ENCODE measurements around the gene PIK3C2G.
"Not testable (repeated sequence)": the region's sequence is repeated elsewhere in the genome, so short reads cannot be mapped to it uniquely, and the experiment has no call there.

Gene PIK3C2G

GRCh38 chr12:18261273-18261672 is at the start of gene PIK3C2G:
TSS of gene PIK3C2G (plus strand) at chr12:18261518. CDS start at chr12:18282082, 20,564 bp downstream.
- H3K9me3 Mint-ChIP-seq: peaks cover 9 to 11% of the 10 kb centered on the region in 2 donors

GRCh38 chr12:18217966-18218365 is 43.4 kb upstream of the PIK3C2G start:
- no peak overlapping the region for H3K27ac Mint-ChIP-seq
- DNase-seq (no peak), ATAC-seq (no peak)
- no peak overlapping the region for H3K4me3 Mint-ChIP-seq
- peaks cover 0 to 4% of the 10 kb centered on the region in 2 donors for H3K9me3 Mint-ChIP-seq
- no peaks in the 10 kb centered on the region for H3K4me1 Mint-ChIP-seq
- H3K27me3 Mint-ChIP-seq: no peaks in the 10 kb centered on the region

More at GRCh38 chr12:18261273-18261672, at the start of gene PIK3C2G:
- Mint-ChIP-seq H3K27me3 (no peaks in the 10 kb centered on the region), H3K4me3 (no peak within 1 kb of the TSS), H3K27ac (no peak within 1 kb of the TSS), H3K4me1 (no peaks in the 10 kb centered on the region)
- no peak for DNase-seq
- ATAC-seq: no peak

- no peak overlapping the region for H3K27ac Mint-ChIP-seq
- no peaks in the 10 kb centered on the region for H3K9me3 Mint-ChIP-seq
- ATAC-seq: no peak
- DNase-seq: no peak
- H3K27me3 Mint-ChIP-seq: no peaks in the 10 kb centered on the region
- no peak overlapping the region for H3K4me3 Mint-ChIP-seq
- H3K4me1 Mint-ChIP-seq: no peaks in the 10 kb centered on the region
Observed at GRCh38 chr12:18221726-18222125, 39.6 kb upstream of the PIK3C2G start.

- no peaks in the 10 kb centered on the region for H3K4me1 Mint-ChIP-seq
- no peak overlapping the region for H3K4me3 Mint-ChIP-seq
- no peaks in the 10 kb centered on the region for H3K27me3 Mint-ChIP-seq
- H3K9me3 Mint-ChIP-seq: no peaks in the 10 kb centered on the region
- ATAC-seq: no peak
- H3K27ac Mint-ChIP-seq: no peak overlapping the region
- no peak for DNase-seq
Observed at GRCh38 chr12:18222699-18223098, 38.6 kb upstream of the PIK3C2G start.

GRCh38 chr12:18224745-18225144 is 36.6 kb upstream of the PIK3C2G start:
- ATAC-seq (no peak), DNase-seq (no peak)
- H3K4me1 Mint-ChIP-seq: no peaks in the 10 kb centered on the region
- H3K9me3 Mint-ChIP-seq: no peaks in the 10 kb centered on the region
- H3K27me3 Mint-ChIP-seq: no peaks in the 10 kb centered on the region
- H3K27ac Mint-ChIP-seq: no peak overlapping the region
- H3K4me3 Mint-ChIP-seq: no peak overlapping the region

GRCh38 chr12:18239526-18239925 is 21.8 kb upstream of the PIK3C2G start:
- H3K9me3 Mint-ChIP-seq: peaks cover 7 to 22% of the 10 kb centered on the region in 2 donors
- H3K4me1 Mint-ChIP-seq: no peaks in the 10 kb centered on the region
- no peaks in the 10 kb centered on the region for H3K27me3 Mint-ChIP-seq
- no peak for ATAC-seq
- H3K4me3 Mint-ChIP-seq: no peak overlapping the region
- H3K27ac Mint-ChIP-seq: no peak overlapping the region
- DNase-seq: no peak

- no peak overlapping the region for H3K4me3 Mint-ChIP-seq
- no peaks in the 10 kb centered on the region for H3K27me3 Mint-ChIP-seq
- H3K4me1 Mint-ChIP-seq: no peaks in the 10 kb centered on the region
- no peak for DNase-seq
- ATAC-seq: no peak
- peaks cover 0 to 5% of the 10 kb centered on the region in 2 donors for H3K9me3 Mint-ChIP-seq
- no peak overlapping the region for H3K27ac Mint-ChIP-seq
Observed at GRCh38 chr12:18242380-18243089, 18.8 kb upstream of the PIK3C2G start.

GRCh38 chr12:18243238-18243637 is 18.1 kb upstream of the PIK3C2G start:
- no peak overlapping the region for H3K27ac Mint-ChIP-seq
- no peak overlapping the region for H3K4me3 Mint-ChIP-seq
- DNase-seq (no peak), ATAC-seq (no peak)
- H3K9me3 Mint-ChIP-seq: no peaks in the 10 kb centered on the region
- no peaks in the 10 kb centered on the region for H3K4me1 Mint-ChIP-seq
- no peaks in the 10 kb centered on the region for H3K27me3 Mint-ChIP-seq

- Mint-ChIP-seq H3K27me3 (no peaks in the 10 kb centered on the region), H3K9me3 (no peaks in the 10 kb centered on the region), H3K4me3 (no peak overlapping the region), H3K27ac (no peak overlapping the region), H3K4me1 (no peaks in the 10 kb centered on the region)
- DNase-seq (no peak), ATAC-seq (no peak)
Observed at GRCh38 chr12:18246066-18246465, 15.3 kb upstream of the PIK3C2G start.

- DNase-seq (no peak), ATAC-seq (no peak)
- H3K27me3 Mint-ChIP-seq: no peaks in the 10 kb centered on the region
- no peak overlapping the region for H3K4me3 Mint-ChIP-seq
- no peaks in the 10 kb centered on the region for H3K4me1 Mint-ChIP-seq
- H3K27ac Mint-ChIP-seq: no peak overlapping the region
- H3K9me3 Mint-ChIP-seq: no peaks in the 10 kb centered on the region
Observed at GRCh38 chr12:18250313-18250916, 10.9 kb upstream of the PIK3C2G start.

- H3K4me1 Mint-ChIP-seq: no peaks in the 10 kb centered on the region
- peaks cover 9 to 11% of the 10 kb centered on the region in 2 donors for H3K9me3 Mint-ChIP-seq
- ATAC-seq (no peak), DNase-seq (no peak)
- H3K4me3 Mint-ChIP-seq: no peak overlapping the region
- no peak overlapping the region for H3K27ac Mint-ChIP-seq
- H3K27me3 Mint-ChIP-seq: no peaks in the 10 kb centered on the region
Observed at GRCh38 chr12:18254081-18254480, 7.2 kb upstream of the PIK3C2G start.

- not testable (repeated sequence) for ATAC-seq, DNase-seq, H3K4me3 Mint-ChIP-seq, H3K27me3 Mint-ChIP-seq, H3K27ac Mint-ChIP-seq, H3K4me1 Mint-ChIP-seq
- H3K9me3 Mint-ChIP-seq: peaks cover 9 to 11% of the 10 kb centered on the region in 2 donors
Observed at GRCh38 chr12:18255004-18255403, 6.3 kb upstream of the PIK3C2G start.

GRCh38 chr12:18257251-18257650 is 4.1 kb upstream of the PIK3C2G start:
- no peak overlapping the region for H3K27ac Mint-ChIP-seq
- no peak overlapping the region for H3K4me3 Mint-ChIP-seq
- ATAC-seq (no peak), DNase-seq (no peak)
- peaks cover 9 to 11% of the 10 kb centered on the region in 2 donors for H3K9me3 Mint-ChIP-seq
- H3K4me1 Mint-ChIP-seq: no peaks in the 10 kb centered on the region
- H3K27me3 Mint-ChIP-seq: no peaks in the 10 kb centered on the region

- H3K27ac Mint-ChIP-seq: no peak overlapping the region
- peaks cover 9 to 11% of the 10 kb centered on the region in 2 donors for H3K9me3 Mint-ChIP-seq
- DNase-seq (no peak), ATAC-seq (no peak)
- no peak overlapping the region for H3K4me3 Mint-ChIP-seq
- H3K27me3 Mint-ChIP-seq: no peaks in the 10 kb centered on the region
- no peaks in the 10 kb centered on the region for H3K4me1 Mint-ChIP-seq
Observed at GRCh38 chr12:18258929-18259328, 2.4 kb upstream of the PIK3C2G start.

- no peak overlapping the region for H3K27ac Mint-ChIP-seq
- no peaks in the 10 kb centered on the region for H3K27me3 Mint-ChIP-seq
- no peak for DNase-seq
- H3K9me3 Mint-ChIP-seq: peaks cover 9 to 11% of the 10 kb centered on the region in 2 donors
- H3K4me1 Mint-ChIP-seq: no peaks in the 10 kb centered on the region
- no peak overlapping the region for H3K4me3 Mint-ChIP-seq
- no peak for ATAC-seq
Observed at GRCh38 chr12:18259906-18260682, 1.2 kb upstream of the PIK3C2G start.

- no peak overlapping the region for H3K4me3 Mint-ChIP-seq
- peaks cover 6 to 8% of the 10 kb centered on the region in 2 donors for H3K9me3 Mint-ChIP-seq
- DNase-seq (no peak), ATAC-seq (no peak)
- H3K4me1 Mint-ChIP-seq: no peaks in the 10 kb centered on the region
- H3K27me3 Mint-ChIP-seq: no peaks in the 10 kb centered on the region
- no peak overlapping the region for H3K27ac Mint-ChIP-seq
Observed at GRCh38 chr12:18261906-18262305, 588 bp downstream of the PIK3C2G start.

Measured in stimulated activated naive CD8-positive, alpha-beta T cell treated with anti-CD3 and anti-CD28 coated beads, Interleukin-15, amount 100 ng/mL, for 72 hours (primary cell).